ENCODE data around the gene KCNMA1.

The KCNMA1 gene

GRCh38 chr10:77526868-77527617, 110.6 kb downstream of the KCNMA1 start:
- TF ChIP-seq GATA3 (IDR thresholded peaks at IDR 0.05; ENCODE audit: low read depth, low read length): no peak

GRCh38 chr10:77524281-77524711, 113.3 kb downstream of the KCNMA1 start:
- TF ChIP-seq GATA3 (IDR thresholded peaks at IDR 0.05; ENCODE audit: low read depth, low read length): no peak

GRCh38 chr10:77522268-77522809, 115.3 kb downstream of the KCNMA1 start:
- no peak for TF ChIP-seq GATA3 (IDR thresholded peaks at IDR 0.05; ENCODE audit: low read depth, low read length)
- no peak for TF ChIP-seq GATA2 (IDR thresholded peaks at IDR 0.05; ENCODE audit: low read depth, low read length)

GRCh38 chr10:77520995-77521394, 116.6 kb downstream of the KCNMA1 start:
- no peak for TF ChIP-seq GATA2 (IDR thresholded peaks at IDR 0.05; ENCODE audit: low read depth, low read length)

- TF ChIP-seq GATA2 (IDR thresholded peaks at IDR 0.05; ENCODE audit: low read depth, low read length): no peak
- no peak for TF ChIP-seq GATA3 (IDR thresholded peaks at IDR 0.05; ENCODE audit: low read depth, low read length)
Measured at GRCh38 chr10:77520290-77520689, 117.3 kb downstream of the KCNMA1 start.

GRCh38 chr10:77518910-77519274, 118.7 kb downstream of the KCNMA1 start:
- no peak for TF ChIP-seq GATA3 (IDR thresholded peaks at IDR 0.05; ENCODE audit: low read depth, low read length)
- TF ChIP-seq GATA2 (IDR thresholded peaks at IDR 0.05; ENCODE audit: low read depth, low read length): no peak

GRCh38 chr10:77518241-77518909, 119.2 kb downstream of the KCNMA1 start:
- no peak for TF ChIP-seq GATA2 (IDR thresholded peaks at IDR 0.05; ENCODE audit: low read depth, low read length)
- no peak for TF ChIP-seq GATA3 (IDR thresholded peaks at IDR 0.05; ENCODE audit: low read depth, low read length)

GRCh38 chr10:77516575-77516974, 121.0 kb downstream of the KCNMA1 start:
- TF ChIP-seq GATA2 (IDR thresholded peaks at IDR 0.05; ENCODE audit: low read depth, low read length): no peak
- no peak for TF ChIP-seq GATA3 (IDR thresholded peaks at IDR 0.05; ENCODE audit: low read depth, low read length)

- TF ChIP-seq GATA3 (IDR thresholded peaks at IDR 0.05; ENCODE audit: low read depth, low read length) (no peak), GATA2 (IDR thresholded peaks at IDR 0.05; ENCODE audit: low read depth, low read length) (no peak)
Measured at GRCh38 chr10:77514870-77515269, 122.7 kb downstream of the KCNMA1 start.

- peak; percentile 28; the same call in 1 of the 2 replicates for TF ChIP-seq GATA2 (IDR thresholded peaks at IDR 0.05; ENCODE audit: low read depth, low read length)
- no peak for TF ChIP-seq GATA3 (IDR thresholded peaks at IDR 0.05; ENCODE audit: low read depth, low read length)
Measured at GRCh38 chr10:77513781-77514331, 123.8 kb downstream of the KCNMA1 start.

- TF ChIP-seq GATA3 (IDR thresholded peaks at IDR 0.05; ENCODE audit: low read depth, low read length): no peak
Measured at GRCh38 chr10:77513220-77513619, 124.4 kb downstream of the KCNMA1 start.

GRCh38 chr10:77512219-77512578, 125.4 kb downstream of the KCNMA1 start:
- TF ChIP-seq GATA2 (IDR thresholded peaks at IDR 0.05; ENCODE audit: low read depth, low read length): no peak
- no peak for TF ChIP-seq GATA3 (IDR thresholded peaks at IDR 0.05; ENCODE audit: low read depth, low read length)

GRCh38 chr10:77511498-77512218, 126.0 kb downstream of the KCNMA1 start:
- TF ChIP-seq GATA3 (IDR thresholded peaks at IDR 0.05; ENCODE audit: low read depth, low read length) (no peak; the same call in 1 of the 2 replicates), GATA2 (IDR thresholded peaks at IDR 0.05; ENCODE audit: low read depth, low read length) (peak; percentile 72)

GRCh38 chr10:77510695-77511094, 126.9 kb downstream of the KCNMA1 start:
- 0 out of 2 replicates have a peak, but pooled peaks have one; percentile 9 for TF ChIP-seq GATA2 (IDR thresholded peaks at IDR 0.05; ENCODE audit: low read depth, low read length)
- no peak; the same call in 1 of the 2 replicates for TF ChIP-seq GATA3 (IDR thresholded peaks at IDR 0.05; ENCODE audit: low read depth, low read length)

Data from SH-SY5Y (cell line).